AML-193 (cell line): ENCODE measurements around the gene TRIM69.

Source experiments
- DNase-seq, 2 experiments: peaks; one replicate each; lab custom pipeline; 2025; lab: John Stamatoyannopoulos, UW

The TRIM69 gene

DNA sequence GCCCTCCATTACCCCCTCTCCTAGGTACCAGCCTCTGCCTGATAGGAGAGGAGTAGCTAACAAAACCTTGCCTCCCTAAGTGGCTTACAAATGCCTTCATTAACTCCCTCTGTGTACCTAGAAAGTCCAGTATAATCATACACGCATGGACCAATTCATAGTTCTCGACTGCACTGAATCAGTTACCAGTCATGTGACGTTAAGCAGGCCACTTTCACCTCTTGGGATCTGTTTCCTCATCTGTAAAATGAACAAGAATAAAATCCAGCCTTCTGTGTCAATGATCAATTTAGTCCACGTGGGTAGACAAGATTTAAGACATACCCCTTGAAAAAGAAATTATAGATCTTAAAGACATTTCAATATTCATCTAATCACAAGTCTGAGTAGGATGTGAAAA lies 72.2 kb downstream of the TRIM69 start:
- DNase-seq, result no peak

DNA sequence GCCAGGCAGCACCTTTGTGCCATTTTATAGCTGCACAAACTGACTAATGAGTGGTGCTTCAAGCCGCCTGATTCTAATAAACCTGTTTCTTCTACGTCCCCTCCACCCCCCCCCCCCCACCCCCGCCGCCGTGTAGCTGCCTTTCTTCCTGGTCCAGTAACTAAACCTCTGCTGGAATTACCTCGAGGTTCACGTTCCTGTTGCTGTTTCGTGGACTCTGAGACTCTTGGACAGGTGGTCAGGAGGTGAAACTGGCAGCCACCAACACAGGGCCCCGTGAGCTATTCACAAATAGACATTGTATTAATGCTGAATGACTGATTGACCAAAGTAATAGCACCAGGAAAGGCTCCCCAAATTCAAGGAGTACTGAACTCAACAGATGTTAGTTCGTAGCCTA lies 73.9 kb downstream of the TRIM69 start:
- DNase-seq, result no peak

DNA sequence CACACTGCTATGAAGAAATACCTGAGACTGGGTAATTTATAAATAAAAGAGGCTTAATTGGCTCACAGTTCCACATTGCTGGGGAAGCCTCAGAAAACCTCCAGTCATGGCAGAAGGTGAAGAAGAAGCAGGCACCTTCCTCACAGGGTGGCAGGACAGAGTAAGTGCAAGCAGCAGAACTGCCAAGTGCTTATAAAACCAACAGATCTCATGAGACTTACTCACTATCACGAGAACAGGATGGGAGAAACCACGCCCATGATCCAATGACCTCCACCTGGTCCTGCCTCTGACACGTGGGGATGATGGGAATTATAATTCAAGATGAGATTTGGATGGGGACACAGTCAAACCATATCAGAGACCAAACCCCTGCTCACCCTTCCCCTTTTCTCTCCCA lies 75.0 kb downstream of the TRIM69 start:
- DNase-seq, result no peak

DNA sequence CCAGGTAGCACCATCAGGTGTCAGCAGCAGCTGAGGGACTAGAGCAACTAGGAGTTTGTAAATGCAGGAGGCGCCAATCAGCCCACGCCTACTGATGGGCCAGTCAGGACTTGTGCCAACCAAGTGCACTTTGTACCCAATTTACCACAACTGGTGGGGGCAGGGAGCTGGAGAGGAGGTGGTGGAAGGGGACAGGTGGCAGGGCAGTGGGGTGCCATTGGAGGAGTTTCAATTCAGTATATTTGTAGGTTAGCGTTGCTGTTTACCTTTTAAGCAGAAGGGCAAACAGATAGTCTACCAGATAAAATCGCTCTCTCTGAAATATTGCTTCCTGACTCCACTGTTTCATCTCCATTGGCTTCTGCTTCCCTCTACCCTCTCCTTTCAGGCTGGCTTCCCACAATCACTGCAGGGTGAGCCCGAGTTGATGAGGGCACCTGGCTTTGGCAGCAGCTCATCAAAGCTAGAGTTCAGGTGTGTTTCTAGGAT lies 75.7 kb downstream of the TRIM69 start:
- DNase-seq, result no peak

DNA sequence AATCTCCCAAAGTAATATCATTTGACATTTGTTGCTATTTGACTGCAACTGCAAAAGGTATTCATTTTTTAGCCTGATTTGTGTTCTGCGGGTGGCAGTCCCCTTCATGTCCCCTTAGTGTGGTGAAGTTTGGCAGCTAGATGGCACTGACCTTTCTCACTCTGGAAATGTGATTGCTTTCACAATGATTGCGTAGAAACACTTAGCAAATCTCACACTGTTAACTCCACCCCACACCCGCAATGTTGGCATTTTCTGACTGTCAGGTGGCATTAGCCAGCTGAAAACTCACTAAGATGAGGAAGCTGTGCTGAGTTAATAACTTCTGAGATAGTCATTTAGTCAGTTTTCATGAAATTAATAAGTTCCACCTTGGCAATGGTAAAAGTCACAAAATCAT lies 76.9 kb downstream of the TRIM69 start:
- no peak for DNase-seq
